Uterus (tissue), 2 donors: Measurements from ENCODE around the gene ABHD15.

Experiments
- POLR2A ChIP-seq, 2 donors: fragments of 450-650 bp; IDR thresholded peaks; one replicate each; pipeline ENCODE4 v1.6.1; 2016; ENCODE audit warnings: antibody characterized with exemption in 2 of 2, mild to moderate bottlenecking in 1 of 2, moderate library complexity in 1 of 2
- TF ChIP-seq, protein P1 (sequence below), 4 experiments: fragments of 200-600 bp in 2 of 4; fragments of 450-650 bp in 2 of 4; sonication (generic) in 2 of 4; IDR thresholded peaks; one replicate each; pipeline ENCODE4 v1.5.1; 2016 to 2019; ENCODE audit warnings: antibody characterized with exemption in 4 of 4, mild to moderate bottlenecking in 2 of 4, moderate library complexity in 1 of 4

DNA sequence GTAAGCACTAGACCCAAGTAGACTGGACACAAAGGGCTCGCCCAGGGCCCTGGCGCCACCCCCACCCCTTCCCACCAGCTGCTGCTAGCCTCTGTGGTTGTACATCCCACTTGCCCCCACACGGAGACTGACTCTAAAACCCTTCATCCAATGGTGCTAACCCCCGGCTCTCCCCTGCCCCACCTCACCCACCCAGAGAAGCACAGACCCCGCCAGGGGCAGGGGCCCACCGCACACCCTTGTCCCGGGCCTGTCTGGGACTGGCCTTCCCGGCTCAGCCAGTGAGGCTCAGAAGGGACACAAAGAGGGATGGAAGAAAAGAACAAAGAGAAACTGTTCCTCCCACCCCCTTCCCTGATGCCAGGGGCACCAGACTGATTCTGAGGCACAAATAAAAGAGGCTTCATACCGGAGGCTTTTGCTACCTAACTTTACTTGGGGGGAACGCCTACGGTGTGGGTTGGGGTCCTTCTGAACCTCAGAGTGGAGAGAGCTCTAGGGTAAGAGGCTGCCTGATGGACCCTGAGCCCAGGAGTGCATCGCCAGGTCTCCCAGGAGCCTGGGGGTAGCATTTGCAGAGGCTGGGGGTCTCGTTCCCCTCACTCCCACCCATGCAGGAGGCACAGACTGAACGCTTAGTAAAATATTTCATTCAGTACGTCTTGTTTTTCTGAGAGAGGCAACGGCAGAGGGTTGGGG is 47.7 kb upstream of the ABHD15 start:
- TF ChIP-seq POLR2A (IDR thresholded peaks at IDR 0.05), result no peak
- TF ChIP-seq, protein P1, sequence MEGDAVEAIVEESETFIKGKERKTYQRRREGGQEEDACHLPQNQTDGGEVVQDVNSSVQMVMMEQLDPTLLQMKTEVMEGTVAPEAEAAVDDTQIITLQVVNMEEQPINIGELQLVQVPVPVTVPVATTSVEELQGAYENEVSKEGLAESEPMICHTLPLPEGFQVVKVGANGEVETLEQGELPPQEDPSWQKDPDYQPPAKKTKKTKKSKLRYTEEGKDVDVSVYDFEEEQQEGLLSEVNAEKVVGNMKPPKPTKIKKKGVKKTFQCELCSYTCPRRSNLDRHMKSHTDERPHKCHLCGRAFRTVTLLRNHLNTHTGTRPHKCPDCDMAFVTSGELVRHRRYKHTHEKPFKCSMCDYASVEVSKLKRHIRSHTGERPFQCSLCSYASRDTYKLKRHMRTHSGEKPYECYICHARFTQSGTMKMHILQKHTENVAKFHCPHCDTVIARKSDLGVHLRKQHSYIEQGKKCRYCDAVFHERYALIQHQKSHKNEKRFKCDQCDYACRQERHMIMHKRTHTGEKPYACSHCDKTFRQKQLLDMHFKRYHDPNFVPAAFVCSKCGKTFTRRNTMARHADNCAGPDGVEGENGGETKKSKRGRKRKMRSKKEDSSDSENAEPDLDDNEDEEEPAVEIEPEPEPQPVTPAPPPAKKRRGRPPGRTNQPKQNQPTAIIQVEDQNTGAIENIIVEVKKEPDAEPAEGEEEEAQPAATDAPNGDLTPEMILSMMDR (IDR thresholded peaks at IDR 0.05), result no peak
